GM21390 (cell line): ENCODE data around the gene HOGA1.

Experiments used
- ATAC-seq: cut with Tn5 transposase; IDR thresholded peaks from one replicate; pipeline ENCODE4 v1.9.1; 2021; ENCODE audit not compliant: unreplicated experiment

The HOGA1 gene

DNA sequence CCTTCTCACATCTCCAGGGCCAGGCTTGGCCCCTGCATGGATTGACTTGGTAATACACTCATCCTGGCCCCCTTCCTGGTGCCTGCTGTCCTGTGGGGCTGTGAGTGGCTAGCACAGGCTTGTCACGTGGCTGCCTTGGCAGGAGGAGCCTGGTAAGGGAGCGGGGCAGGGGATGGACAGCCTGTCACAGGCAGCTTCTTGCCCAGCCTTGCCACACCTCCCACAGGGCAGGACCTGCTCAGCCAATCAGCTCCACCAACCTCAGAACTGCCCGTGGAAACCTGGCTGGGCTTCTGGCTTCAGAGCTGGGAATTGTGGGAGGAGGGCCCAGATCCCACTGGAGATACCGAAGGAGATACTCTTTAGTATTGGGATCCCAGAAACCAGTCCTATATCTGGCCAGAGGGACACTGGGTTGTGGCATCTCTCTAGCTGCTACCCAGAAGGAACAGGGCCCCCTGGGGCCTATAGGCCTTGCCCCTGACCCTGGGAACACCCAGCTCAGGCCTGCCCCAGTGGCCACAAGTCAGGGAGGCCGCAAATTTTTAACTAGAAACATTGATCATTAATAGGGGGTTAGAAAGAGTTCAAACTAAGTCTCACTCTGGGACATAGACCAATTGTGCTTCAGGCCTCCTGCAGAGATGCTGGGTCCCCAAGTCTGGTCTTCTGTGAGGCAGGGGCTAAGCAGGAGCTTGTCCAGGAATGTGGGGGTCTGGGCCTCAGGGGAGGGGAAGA, at the start of gene HOGA1:
Gene HOGA1 (plus strand): TSS at position 330 of the 738 bp plus-strand sequence. CDS start 315 bp downstream, at position 645.
- no peak for ATAC-seq

DNA sequence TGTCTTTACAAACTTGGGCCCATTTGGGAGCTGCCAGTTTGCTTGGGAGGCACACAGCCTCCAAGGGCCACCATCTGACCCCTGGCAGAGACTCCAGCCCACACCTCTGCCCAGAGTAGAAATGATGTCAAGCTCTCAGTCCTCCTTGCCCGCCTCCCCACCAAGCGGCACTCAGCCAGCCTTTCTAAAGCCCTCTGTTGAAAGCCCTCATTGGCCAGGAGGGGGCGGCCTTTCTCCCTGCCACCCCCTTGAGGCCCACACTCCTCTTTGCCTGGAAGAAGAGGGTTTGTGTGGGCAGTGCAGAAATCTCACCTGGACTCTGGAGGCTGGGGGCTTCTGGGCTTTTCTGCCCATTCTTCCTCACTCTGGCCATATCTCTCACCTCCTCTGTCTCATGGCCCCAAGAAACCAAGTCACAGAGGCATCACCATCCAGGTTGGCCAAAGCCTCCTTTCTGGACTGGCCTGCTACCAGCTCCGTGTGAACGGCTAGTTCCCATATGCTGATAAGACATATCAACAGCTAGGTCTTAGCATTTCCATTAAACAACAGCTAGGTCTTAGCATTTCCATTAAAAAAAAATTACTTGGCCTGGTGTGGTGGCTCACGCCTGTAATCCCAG, 49.3 kb upstream of the HOGA1 start:
- ATAC-seq = no peak

DNA sequence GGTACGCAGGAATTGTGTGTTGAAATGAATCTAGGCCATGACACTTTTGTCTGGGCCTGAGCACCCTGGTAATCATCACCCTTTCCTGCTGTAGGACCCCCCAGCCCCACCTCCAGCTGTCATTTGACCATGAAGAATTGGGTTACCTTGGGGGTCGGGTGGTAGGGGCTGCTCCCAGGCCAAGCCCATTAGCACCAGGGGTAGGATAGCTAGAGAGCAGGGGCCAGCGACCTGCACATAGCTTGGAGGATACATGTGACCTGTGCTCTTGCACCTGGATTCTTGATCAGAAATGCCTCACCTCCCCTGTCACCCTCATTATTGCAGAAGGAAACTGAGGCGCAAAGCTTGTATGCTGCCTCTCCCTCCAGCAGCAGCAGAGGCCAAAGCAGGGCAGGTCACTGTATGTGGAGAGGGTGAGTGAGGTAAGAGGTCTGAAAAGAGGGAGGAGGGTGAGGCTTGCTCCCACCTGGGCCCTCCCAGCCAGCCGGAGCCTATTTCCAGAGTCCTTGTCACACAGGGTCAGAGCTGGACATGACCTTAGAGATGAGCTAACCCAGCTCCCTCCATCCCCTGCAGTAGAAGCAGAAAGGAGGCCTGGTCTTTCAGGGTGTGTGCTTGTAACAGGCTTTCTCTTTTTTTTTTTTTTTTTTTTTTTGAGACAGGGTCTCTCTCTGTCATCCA, 46.9 kb upstream of the HOGA1 start:
- no peak for ATAC-seq

DNA sequence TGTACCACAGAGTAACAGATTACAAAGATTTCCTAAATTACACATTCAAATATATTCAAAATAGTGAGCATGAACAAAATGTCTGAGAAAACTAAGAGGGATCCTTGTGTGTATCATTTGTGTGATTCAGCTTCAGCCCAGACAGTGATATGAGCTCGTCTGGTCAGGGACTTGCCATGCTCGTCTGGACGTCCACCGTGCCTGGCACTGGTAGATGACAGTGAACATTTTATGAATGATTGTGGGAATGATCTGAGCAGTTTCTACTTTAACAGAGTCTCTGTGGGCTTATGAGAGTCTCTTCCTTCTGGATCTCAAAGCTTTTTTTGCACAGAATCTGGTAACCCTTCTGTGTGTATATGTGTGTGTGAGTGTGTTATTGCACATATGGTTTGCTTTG, 45.8 kb upstream of the HOGA1 start:
- no peak for ATAC-seq

DNA sequence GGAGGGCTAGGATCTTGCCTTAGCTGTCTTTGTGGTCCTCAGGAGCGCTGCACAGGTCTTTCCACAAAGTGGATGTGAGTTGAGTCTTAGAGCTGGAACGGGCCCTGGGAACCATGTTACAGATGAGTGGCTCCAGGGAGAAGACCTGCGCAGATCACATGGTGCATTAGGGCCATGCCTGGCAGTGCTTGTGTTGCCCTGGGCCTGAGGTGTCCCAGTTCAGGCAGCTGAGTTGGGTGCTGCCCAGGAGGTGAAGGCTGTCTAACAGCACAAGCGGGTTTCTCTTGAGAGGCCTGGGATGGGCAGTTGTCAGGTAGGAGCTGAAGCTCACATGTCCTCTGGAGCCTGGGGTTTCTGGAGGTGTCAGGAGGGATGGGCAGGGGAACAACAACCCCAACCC, 45.4 kb upstream of the HOGA1 start:
- ATAC-seq = no peak

DNA sequence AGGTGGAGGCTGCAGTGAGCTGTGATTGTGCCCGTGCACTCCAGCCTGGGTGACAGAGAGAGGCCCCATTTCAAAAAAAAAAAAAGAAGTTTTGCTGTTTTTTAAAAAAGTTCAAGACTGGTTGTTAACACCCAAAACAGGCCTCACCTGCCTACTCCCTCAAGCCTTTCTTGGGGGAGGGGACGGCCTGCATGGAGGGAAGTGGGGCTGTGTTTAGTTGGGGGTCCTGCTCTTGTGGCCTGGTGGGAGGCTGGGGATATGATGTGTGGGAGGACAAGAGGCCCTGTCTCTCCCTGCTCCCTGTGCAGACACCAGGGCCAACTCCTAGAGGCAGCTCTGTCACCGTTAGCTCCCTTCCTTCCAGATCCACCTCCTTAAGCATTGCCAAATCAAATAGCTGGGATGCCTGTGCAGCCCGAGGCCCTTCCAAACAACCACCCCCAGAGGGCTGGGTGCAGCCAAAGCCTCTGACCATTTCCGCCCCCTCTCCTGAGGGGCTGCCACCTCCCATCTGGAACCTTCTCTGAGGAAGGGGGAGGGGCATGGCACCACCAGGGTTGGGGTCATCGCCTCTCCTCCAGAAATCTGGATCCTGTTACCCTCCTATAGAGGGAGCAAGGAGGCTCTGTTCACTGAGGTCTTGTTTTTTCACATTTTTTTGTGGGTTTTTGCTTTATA, 44.5 kb upstream of the HOGA1 start:
- no peak for ATAC-seq

DNA sequence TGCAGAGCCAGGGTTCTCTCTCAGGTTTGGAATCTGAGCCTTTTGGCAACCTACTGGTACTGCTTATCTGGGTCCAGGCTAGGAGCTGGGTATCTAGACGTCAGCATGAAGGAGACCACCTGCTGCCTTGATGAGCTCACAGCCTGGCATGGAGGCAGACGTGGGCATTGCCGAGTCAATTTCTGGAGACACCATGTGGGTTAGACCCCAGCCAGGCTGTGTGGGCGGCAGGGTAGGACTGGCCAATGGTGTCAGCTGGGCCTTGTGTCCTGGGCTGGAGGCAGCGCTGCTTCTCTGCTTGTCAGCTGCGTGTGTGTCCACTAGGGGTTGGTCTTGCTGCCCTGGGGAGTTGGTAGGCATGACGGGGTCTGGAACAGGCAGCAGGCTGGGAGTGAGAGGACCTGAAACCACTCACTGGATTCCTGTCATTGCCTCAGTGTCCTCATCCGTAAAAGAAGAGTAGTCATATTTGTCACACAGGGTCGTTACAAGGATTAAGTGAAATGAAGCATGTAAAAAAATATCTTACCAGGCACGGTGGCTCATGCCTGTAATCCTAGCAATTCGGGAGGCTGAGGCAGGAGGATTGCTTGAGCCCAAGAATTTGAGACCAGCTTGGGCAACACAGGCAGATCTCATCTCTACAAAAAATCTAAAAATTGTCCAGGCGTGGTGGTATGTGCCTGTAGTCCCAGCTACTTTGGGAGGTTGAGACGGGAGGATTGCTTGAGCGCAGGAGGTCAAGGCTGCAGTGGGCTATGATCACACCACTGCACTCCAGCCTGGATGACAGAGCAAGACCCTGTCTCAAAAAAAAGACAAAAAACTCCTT, 43.3 kb upstream of the HOGA1 start:
- no peak for ATAC-seq

DNA sequence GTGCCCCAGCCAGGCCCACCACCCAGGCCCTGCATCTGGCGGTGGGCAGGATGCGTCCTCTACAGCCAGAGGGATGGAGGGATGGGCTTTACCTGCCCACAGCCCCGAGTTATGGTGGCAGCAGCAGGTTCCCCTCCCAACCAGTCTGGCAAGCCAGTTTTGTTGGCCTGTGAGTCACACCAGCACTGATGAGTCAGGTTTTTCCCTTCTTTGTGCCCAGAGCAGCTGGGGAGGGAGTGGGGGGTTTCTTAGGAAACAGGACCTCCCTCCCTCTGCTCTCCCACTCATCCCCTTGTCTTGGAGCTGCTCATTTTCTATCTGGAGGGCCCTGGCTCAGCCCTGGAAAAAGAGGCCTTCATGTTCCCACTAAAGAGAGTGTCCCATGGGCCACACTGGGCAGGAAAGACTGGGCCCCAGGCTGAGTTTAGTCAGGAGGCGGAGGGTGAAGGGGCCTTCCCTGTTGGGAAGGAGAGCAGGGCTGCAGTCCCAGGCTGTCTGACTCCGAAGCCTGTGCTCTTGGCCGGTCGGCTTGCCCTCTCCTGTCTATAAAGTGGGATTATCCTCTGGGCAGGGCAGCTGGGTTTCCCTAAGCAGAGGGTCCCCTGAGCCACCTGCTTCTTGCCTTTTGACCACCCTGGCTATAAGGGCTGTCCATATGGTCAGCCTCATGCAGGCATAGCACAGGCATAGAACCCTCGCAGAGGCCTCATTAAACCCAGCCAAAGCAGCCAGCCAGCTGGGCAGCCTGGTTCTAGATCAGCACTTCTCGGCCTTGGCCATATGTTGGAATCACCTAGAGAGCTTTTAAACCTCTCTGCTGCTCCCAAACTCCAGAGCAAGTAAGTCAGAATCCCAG, 41.8 kb upstream of the HOGA1 start:
- ATAC-seq = no peak

DNA sequence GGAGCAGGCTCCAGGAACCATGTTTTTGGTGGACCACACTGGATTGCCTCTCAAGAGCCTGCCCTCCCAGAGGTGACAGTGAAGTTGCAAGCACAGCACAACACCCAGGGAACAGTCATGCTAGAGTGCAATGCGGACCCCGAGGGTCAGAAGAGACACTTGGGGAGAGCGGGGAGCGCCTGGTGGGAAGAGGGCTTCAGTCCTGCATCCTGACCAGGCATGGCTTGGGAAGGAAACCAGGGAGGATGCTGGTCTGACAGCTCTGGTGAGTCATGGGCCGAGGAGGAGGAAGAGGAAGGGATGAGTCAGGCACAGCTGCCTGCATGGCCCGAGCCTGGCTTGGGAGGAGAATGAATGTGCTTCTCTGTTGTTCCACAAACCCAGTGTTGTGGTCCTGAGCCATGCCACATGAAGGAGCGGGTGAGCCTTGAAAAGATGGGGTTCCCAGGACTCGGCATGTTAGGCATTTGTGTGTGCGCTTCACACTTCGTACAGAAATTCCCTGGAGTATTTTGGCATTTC, 41.1 kb upstream of the HOGA1 start:
- ATAC-seq = no peak

DNA sequence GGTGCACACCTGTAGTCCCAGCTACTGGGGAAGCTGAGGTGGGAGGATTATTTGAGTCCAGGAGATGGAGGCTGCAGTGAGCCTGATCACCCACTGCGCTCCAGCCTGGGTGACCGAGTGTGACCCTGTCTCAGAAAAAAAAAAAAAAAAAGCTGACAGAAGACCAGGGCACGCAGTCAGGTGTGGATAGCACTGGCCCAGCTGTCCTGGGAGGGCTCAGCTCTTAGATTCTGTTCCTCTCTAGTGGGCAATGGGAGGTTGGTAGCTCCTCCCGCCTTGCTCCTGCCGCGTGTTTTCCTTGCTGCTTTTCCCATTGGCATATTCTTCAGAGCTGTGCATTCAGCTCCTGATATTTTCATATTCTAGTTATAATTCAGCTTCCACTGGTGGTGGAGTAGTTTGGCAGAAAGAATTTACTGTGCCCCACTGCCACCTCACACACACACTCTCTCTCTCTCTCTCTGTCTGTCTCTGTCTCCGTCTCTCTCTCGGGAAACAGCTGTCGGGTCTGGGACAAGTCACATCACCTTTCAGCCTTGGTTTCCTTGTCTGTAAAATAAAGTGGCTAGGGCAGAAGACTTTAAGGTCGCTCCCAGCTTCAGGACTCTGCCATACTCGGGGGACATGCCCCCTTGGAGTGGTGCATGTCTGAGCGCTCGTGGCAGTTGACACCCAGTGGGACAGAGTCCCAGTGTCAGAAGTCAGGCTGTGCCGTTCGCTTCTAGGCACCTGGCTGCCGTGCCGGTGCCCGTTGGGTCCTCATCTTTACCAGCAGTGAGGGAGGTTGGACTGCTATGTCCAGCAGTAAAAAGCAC, 37.5 kb upstream of the HOGA1 start:
- no peak for ATAC-seq

DNA sequence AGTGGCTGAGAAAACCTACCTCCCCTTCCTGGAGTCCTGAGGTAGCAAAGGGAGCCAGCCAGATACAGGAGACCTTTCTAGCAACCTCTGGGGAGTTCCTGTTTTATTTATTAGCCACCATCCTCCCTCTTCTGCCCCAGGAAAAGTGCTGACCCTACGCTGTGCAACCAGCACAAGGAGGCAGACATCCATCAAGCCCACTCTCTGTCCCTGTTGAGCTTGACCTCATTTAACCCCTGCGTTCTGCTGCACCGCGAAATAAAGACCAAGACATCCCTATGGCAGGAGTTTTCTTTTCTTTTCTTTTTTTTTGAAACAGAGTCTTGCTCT, 37.0 kb upstream of the HOGA1 start:
- ATAC-seq = no peak

DNA sequence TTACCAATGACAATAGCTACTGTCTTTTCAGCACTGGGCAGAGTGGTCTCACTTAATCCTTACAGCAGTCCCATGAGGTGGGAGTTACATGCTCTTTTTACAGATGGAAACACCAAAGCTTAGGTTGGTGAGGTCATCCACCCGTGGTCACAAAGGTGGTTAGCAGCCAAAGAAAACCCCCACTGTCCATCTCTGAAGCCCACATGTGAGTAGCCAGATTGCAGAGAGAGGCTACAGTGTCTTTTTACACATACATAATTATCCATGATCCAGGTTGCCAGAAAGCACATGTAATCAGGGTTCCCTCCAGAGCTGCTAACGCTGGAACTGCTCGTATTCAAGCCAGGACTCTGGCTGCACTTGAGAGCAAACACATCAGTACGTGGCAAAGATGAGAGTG, 36.2 kb upstream of the HOGA1 start:
- ATAC-seq = no peak

DNA sequence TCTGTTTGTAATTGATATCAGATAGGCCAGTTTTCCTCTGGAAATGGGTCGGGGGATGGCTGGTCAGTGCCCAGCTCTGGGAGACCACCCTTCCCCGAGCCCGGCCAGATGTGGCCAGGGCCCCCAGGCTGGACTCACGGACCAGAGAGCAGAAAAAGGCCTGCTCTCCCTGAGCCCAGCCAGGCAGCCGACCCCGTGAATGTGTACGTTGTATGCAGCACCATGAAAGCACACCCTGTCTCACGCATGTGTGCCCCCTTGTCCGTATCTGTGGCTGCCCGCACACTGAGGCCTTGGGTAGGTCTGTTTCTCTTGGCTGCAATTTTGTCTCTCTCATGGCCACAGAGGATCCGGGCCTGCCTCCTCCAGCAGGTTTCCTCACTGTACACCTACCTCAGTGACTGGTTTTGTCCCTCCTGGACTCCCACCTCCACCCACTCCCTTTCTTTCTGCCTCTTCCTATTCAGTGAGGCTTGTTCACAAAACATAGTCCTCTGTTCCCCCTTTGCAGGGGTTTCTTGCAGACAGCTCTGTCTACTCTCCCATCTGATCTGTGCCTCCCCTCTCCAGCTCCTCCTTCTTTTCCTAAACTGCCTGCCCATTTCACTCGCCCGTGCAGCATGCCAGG, 35.2 kb upstream of the HOGA1 start:
- no peak for ATAC-seq

DNA sequence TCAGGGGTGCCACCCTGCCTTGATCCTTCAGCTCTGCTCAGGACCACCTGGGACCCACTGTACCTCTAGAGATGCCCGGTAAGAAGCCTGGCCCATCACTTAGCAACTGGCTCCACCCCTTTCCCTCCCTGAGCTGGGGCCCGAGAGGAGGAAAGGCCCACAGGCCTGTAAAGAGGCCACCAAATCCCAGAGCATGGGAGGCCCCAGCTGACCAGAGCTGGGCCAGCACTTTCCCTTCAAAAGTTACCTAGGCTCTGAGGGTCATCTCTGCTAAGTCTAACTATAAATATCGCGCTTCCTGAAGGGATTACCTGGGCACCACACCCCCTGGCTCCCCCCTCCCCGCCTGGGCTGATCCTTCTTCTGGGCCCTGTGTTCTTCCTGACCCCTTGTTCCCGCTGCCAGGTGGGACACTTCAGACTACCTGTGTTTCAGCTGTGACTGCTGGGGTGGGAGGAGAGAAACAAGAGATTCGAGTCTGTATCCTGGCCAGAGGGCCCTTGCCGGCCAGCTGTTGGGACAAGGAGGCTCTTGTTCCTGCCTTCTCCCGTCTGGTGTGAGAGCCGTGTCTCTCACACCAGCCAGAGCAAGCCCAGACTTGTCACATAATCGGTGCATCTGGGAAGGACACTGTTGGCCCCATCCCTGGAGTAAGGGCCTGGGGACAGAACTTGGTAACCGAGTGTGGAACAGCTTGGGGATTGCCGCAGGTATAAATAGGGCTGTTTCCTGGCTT, 34.4 kb upstream of the HOGA1 start:
- no peak for ATAC-seq

DNA sequence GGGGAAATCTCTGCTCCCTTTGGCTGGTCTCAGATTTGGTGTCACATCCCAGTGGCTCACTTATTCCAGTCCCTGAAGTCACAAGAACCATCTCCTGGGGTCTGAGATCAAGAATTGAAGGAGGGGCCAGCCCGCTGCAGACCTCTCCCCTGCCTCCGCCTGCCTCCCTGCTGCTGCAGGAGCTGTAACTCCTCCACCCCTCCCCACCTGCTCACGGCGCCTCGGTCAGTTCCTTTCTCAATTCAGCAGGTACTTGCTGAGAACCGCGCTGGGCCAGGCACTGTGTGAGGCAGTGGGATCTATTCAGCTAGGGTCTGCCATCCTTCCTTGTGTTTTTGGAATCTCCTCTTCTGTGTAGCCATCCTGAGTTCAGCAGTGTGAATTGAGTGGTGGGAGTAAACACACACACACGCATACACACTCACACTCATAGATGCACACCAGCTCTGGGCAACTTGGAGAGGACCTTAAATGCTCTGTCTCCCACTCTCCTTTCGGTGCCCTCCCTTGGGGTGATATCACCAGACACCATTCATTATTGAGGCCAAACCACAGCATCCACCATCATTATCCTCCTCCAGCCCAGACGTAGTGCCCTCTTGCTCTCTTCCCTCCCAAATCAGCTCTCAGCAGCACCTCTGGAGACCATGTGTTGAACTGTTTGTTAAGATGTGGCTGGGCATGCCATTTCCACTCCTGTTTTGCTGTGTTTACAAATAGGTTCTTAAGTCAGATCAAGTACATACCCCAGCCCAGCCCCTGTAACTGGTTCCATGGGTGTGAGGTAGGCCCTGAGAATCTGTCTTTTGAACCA, 33.6 kb upstream of the HOGA1 start:
- no peak for ATAC-seq

DNA sequence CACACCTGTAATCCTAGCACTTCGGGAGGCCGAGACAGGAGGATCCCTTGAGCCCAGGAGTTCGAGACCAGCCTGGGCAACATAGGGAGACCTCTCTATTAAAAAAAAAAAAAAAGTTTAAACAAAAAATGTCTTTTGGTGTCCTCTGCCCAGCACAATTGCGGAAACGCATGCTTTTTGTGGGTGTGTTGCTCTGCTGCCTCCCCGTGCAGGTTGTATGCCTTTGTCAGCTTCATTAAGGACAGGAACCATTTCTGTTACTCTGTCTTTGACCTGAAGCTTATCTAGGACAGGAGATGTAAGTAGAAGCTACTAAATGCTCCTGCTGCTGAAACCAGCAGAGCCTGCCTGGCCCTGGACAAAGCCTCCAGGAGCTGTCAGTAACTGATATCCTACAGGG, 32.9 kb upstream of the HOGA1 start:
- ATAC-seq = no peak

DNA sequence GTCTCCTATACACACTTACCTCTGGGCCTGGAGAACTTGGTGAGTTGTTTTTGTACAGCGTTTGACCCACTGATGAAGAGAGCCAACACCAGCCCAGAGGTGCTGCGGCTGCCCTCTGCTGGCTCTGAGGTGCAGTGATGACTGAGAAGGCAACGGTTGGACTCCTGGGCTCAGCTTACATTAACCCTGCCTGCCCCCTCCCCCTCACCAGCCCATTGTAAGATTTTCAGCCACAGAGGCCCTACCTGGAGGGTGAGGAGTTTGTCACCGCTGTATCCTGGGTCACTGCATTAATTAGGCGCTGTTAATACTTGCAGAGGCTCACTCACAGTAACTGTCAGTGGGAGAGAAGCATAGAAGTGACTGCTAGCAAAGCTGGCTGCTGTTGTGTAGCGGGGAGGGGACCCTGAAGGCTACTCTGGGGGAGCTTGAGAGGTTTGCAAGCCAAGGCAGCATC, 30.6 kb upstream of the HOGA1 start:
- ATAC-seq = peak; percentile 74
